ENCODE measurements around the gene CNTNAP4. TPM values are rescaled to one million over a fixed set of nuclear protein-coding genes. Genes with fewer than 3 reads are reported as not detected.

Gene CNTNAP4
- polyA plus RNA-seq, 3 donors = not detected

DNA sequence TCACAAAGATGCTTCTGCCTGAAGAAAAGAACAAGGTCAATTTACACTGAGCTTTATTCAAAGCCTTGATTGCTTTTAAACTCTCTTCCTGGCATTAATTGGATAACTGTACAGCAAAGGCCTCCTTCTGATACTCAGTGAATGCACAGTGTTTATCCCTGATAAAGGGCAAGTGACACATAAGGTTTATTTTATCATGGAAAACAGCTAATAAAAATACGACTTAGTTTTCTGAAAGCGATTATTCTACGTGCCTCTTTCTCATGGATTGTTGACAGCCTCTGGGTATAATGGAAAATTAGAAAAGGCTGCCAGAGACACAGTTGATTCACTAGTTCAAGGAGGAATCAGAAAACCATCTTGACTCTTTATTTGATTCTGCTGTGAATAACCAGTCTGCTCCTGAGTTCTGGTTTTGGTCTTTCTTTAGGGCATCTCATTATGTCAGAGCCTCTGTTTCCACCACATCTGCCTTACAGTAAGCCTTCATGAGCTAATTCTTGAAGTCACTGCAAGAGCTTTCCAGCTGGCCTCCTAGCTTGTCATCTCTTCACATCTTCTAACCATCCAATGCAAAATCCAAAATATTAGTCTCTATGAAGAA lies 212.9 kb downstream of the CNTNAP4 start:
- intact Hi-C loops (cut with micrococcal nuclease) = no loop called here
- no peak overlapping the region for H3K4me3 Mint-ChIP-seq
- TF ChIP-seq, protein P1, sequence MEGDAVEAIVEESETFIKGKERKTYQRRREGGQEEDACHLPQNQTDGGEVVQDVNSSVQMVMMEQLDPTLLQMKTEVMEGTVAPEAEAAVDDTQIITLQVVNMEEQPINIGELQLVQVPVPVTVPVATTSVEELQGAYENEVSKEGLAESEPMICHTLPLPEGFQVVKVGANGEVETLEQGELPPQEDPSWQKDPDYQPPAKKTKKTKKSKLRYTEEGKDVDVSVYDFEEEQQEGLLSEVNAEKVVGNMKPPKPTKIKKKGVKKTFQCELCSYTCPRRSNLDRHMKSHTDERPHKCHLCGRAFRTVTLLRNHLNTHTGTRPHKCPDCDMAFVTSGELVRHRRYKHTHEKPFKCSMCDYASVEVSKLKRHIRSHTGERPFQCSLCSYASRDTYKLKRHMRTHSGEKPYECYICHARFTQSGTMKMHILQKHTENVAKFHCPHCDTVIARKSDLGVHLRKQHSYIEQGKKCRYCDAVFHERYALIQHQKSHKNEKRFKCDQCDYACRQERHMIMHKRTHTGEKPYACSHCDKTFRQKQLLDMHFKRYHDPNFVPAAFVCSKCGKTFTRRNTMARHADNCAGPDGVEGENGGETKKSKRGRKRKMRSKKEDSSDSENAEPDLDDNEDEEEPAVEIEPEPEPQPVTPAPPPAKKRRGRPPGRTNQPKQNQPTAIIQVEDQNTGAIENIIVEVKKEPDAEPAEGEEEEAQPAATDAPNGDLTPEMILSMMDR (IDR thresholded peaks at IDR 0.05) = no peak

DNA sequence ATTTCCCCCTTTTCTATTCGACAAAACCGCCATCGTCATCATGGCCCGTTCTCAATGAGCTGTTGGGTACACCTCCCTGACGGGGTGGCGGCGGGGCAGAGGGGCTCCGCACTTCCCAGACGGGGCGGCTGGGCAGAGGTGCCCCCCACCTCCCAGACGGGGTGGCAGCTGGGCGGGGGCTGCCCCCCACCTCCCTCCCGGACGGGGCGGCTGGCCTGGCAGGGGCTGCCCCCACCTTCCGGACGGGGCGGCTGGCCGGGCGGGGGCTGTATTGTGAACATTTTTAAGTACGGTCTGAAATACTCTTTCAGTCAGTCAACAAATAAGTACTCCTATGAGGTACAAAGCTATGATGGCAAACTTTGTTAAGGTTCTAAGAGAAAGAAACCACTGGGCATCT lies 222.8 kb downstream of the CNTNAP4 start:
- no peaks in the 10 kb centered on the region for H3K4me1 Mint-ChIP-seq
- peaks cover 0 to 6% (median 0%) of the 10 kb centered on the region in 7 donors for H3K9me3 Mint-ChIP-seq
- Histone ChIP-seq H3K27ac (ENCODE audit: low read depth in 1 of 2, low read length in 2 of 2) (no peak overlapping the region), H3K4me1 (ENCODE audit: control insufficient read depth in 1 of 2, insufficient read depth in 2 of 2, low read length in 2 of 2) (no peaks in the 10 kb centered on the region), H3K36me3 (replicated peaks in 1 of 2; ENCODE audit: control insufficient read depth in 1 of 2, insufficient read depth in 2 of 2, low read length in 2 of 2) (no peaks in the 10 kb centered on the region), H2AFZ (ENCODE audit: insufficient read depth, low read depth, low read length, poor library complexity, severe bottlenecking) (no peak overlapping the region), H3K79me2 (ENCODE audit: insufficient read depth, low read length) (no peaks in the 10 kb centered on the region), H3K27me3 (ENCODE audit: control insufficient read depth in 2 of 2, insufficient read depth in 2 of 2, low read length in 2 of 2) (no peaks in the 10 kb centered on the region), H3K4me3 (replicated peaks in 1 of 3; ENCODE audit: low read depth in 2 of 3, low read length in 3 of 3) (no peak overlapping the region), H3K4me2 (replicated peaks; ENCODE audit: extremely low read depth, low read length, poor library complexity, severe bottlenecking) (no peak overlapping the region), H3K9ac (ENCODE audit: insufficient read depth, low read length, poor library complexity, severe bottlenecking) (no peak overlapping the region), H3K9me3 (replicated peaks in 1 of 2; ENCODE audit: control insufficient read depth in 1 of 2, insufficient read depth in 1 of 2, low read length in 2 of 2) (peaks cover 0 to 4% of the 10 kb centered on the region in 2 donors), H4K20me1 (ENCODE audit: insufficient read depth, low read length) (no peaks in the 10 kb centered on the region)
- H3K27ac Mint-ChIP-seq = no peak overlapping the region
- H3K27me3 Mint-ChIP-seq (ENCODE audit: low read depth in 3 of 3) = peaks cover 0 to 1% (median 0%) of the 10 kb centered on the region in 3 donors
- H3K4me3 Mint-ChIP-seq = no peak overlapping the region
- H3K36me3 Mint-ChIP-seq = no peaks in the 10 kb centered on the region
- no CpG with 5 or more reads among the region's 21 CpGs for WGBS (ENCODE audit: insufficient coverage)
- TF ChIP-seq, protein P1 (IDR thresholded peaks at IDR 0.05) = no peak
- intact Hi-C loops (cut with micrococcal nuclease) = no loop called here
- DNase-seq = no peak

More for the DNA sequence above, 212.9 kb downstream of the CNTNAP4 start:
- WGBS (ENCODE audit: insufficient coverage) = 92% methylated on average over 3 of the region's 3 CpGs
- H3K27me3 ChIP-seq (ENCODE audit: control insufficient read depth in 2 of 2, insufficient read depth in 2 of 2, low read length in 2 of 2) = no peaks in the 10 kb centered on the region
- no peaks in the 10 kb centered on the region for H3K36me3 ChIP-seq (replicated peaks in 1 of 2; ENCODE audit: control insufficient read depth in 1 of 2, insufficient read depth in 2 of 2, low read length in 2 of 2)
- no peaks in the 10 kb centered on the region for H3K4me1 Mint-ChIP-seq
- H4K20me1 ChIP-seq (ENCODE audit: insufficient read depth, low read length) = no peaks in the 10 kb centered on the region
- no peak overlapping the region for H3K27ac Mint-ChIP-seq
- H3K36me3 Mint-ChIP-seq = no peaks in the 10 kb centered on the region
- H3K79me2 ChIP-seq (ENCODE audit: insufficient read depth, low read length) = no peaks in the 10 kb centered on the region
- H3K4me1 ChIP-seq (ENCODE audit: control insufficient read depth in 1 of 2, insufficient read depth in 2 of 2, low read length in 2 of 2) = no peaks in the 10 kb centered on the region
- H3K27ac ChIP-seq (ENCODE audit: low read depth in 1 of 2, low read length in 2 of 2) = no peak overlapping the region
- no peak overlapping the region for H3K9ac ChIP-seq (ENCODE audit: insufficient read depth, low read length, poor library complexity, severe bottlenecking)
- no peak overlapping the region for H2AFZ ChIP-seq (ENCODE audit: insufficient read depth, low read depth, low read length, poor library complexity, severe bottlenecking)
- no peak for DNase-seq
- H3K4me3 ChIP-seq (replicated peaks in 1 of 3; ENCODE audit: low read depth in 2 of 3, low read length in 3 of 3) = no peak overlapping the region
- no peak overlapping the region for H3K4me2 ChIP-seq (replicated peaks; ENCODE audit: extremely low read depth, low read length, poor library complexity, severe bottlenecking)
- H3K9me3 Mint-ChIP-seq = peaks cover 0 to 4% (median 2%) of the 10 kb centered on the region in 7 donors
- peaks cover 0 to 2% (median 0%) of the 10 kb centered on the region in 3 donors for H3K27me3 Mint-ChIP-seq (ENCODE audit: low read depth in 3 of 3)
- no peaks in the 10 kb centered on the region for H3K9me3 ChIP-seq (replicated peaks in 1 of 2; ENCODE audit: control insufficient read depth in 1 of 2, insufficient read depth in 1 of 2, low read length in 2 of 2)

All from CD14-positive monocyte (primary cell).